ENCODE data around the gene DKC1.
"Not testable (repeated sequence)": the region's sequence is repeated elsewhere in the genome, so short reads cannot be mapped to it uniquely, and the experiment has no call there.

The DKC1 gene

GRCh38 chrX:154821523-154821922, 58.9 kb downstream of the DKC1 start:
- no peak for DNase-seq

GRCh38 chrX:154822029-154822428, 59.4 kb downstream of the DKC1 start:
- no peak for DNase-seq

- DNase-seq = no peak
These were observed 62.0 kb downstream of the DKC1 start for GRCh38 chrX:154824638-154825037.

- not testable (repeated sequence) for DNase-seq
These were observed 62.9 kb downstream of the DKC1 start for GRCh38 chrX:154825586-154825985.
